PC-3 (cell line): Measurements from ENCODE around the gene MACROD1. TPM values are rescaled to one million over a fixed set of nuclear protein-coding genes. Genes with fewer than 3 reads are reported as not detected.

Experiments used
- ATAC-seq: fragments of 200-7000 bp; cut with Tn5 transposase; 2 replicates; pipeline ENCODE4 v1.9.1; 2020; ENCODE audit warnings: mild to moderate bottlenecking, moderate library complexity
- BruUV-seq: library from RNA; stranded (reverse); fragments of 400-500 nt; replicated peaks from 2 replicates; lab custom pipeline; 2021; lab: Mats Ljungman, UMichigan
- CTCF ChIA-PET: fragments of 300-600 bp; sonication (Branson Sonifier 250); formaldehyde crosslinking; loops from one replicate; lab custom pipeline; 2022; ENCODE audit warnings: antibody characterized with exemption; lab: Charles Lee
- POLR2A ChIA-PET: fragments of 300-600 bp; sonication (Branson Sonifier 250); formaldehyde crosslinking; loops from one replicate; lab custom pipeline; 2022; ENCODE audit warnings: antibody characterized with exemption; ENCODE audit not compliant: unreplicated experiment; lab: Charles Lee
- DNase-seq: peaks from one replicate; pipeline ENCODE4 v3.0.0-alpha.2; 2015
- H2AFZ ChIP-seq: fragments of 300-600 bp; sonication (generic); 2 replicates; pipeline ENCODE4 v1.6.0; 2016; ENCODE audit warnings: antibody characterized with exemption, low read length
- H3F3A ChIP-seq: fragments of 300-600 bp; sonication (generic); one replicate; pipeline ENCODE4 v1.6.0; 2017; ENCODE audit warnings: antibody characterized with exemption, low read length, control low read depth, mild to moderate bottlenecking; ENCODE audit not compliant: unreplicated experiment
- H3K27ac ChIP-seq: fragments of 300-600 bp; sonication (generic); 2 replicates; pipeline ENCODE4 v1.5.1; 2016; ENCODE audit warnings: mild to moderate bottlenecking, low read length
- H3K27me3 ChIP-seq: fragments of 300-600 bp; sonication (generic); 2 replicates; pipeline ENCODE4 v1.6.1; 2016; ENCODE audit warnings: low read length, mixed read lengths
- H3K36me3 ChIP-seq: fragments of 300-600 bp; sonication (generic); 2 replicates; pipeline ENCODE4 v1.6.1; 2016; ENCODE audit warnings: low read depth, mixed run types, low read length, mixed read lengths
- H3K4me1 ChIP-seq: fragments of 300-600 bp; sonication (generic); 2 replicates; pipeline ENCODE4 v1.5.1; 2016; ENCODE audit warnings: low read length; ENCODE audit not compliant: insufficient read depth
- H3K4me2 ChIP-seq: fragments of 300-600 bp; sonication (generic); 2 replicates; pipeline ENCODE4 v1.6.0; 2016; ENCODE audit warnings: low read length
- H3K4me3 ChIP-seq: fragments of 300-600 bp; sonication (generic); 2 replicates; pipeline ENCODE4 v1.5.1; 2016; ENCODE audit warnings: mild to moderate bottlenecking, low read length, mixed read lengths
- H3K79me2 ChIP-seq: fragments of 300-600 bp; sonication (generic); 2 replicates; pipeline ENCODE4 v1.6.1; 2017; ENCODE audit warnings: low read length, mixed read lengths
- H3K9ac ChIP-seq: fragments of 300-600 bp; sonication (generic); 2 replicates; pipeline ENCODE4 v1.6.0; 2016; ENCODE audit warnings: mild to moderate bottlenecking, low read length
- H3K9me2 ChIP-seq: fragments of 300-600 bp; sonication (generic); replicated peaks from 2 replicates; pipeline ENCODE4 v1.6.1; 2016; ENCODE audit warnings: mixed run types, low read length, mixed read lengths
- H3K9me3 ChIP-seq: fragments of 300-600 bp; sonication (generic); 2 replicates; pipeline ENCODE4 v1.6.1; 2016; ENCODE audit warnings: low read length, mixed read lengths
- H4K20me1 ChIP-seq: fragments of 300-600 bp; sonication (generic); 2 replicates; pipeline ENCODE4 v1.6.1; 2016; ENCODE audit warnings: low read length, mixed read lengths
- EZH2 ChIP-seq: fragments of 300-600 bp; sonication (generic); IDR thresholded peaks from one replicate; pipeline ENCODE4 v1.6.1; 2017; ENCODE audit warnings: antibody characterized with exemption, mild to moderate bottlenecking, low read length; ENCODE audit not compliant: unreplicated experiment
- EZH2phosphoT487 ChIP-seq: fragments of 300-600 bp; sonication (generic); IDR thresholded peaks from 2 replicates; pipeline ENCODE4 v1.6.1; 2018; ENCODE audit warnings: mild to moderate bottlenecking, antibody characterized with exemption, low read length, borderline replicate concordance
- intact Hi-C: fragments of 100-400 bp; cut with micrococcal nuclease; formaldehyde crosslinking; loops from 2 replicates; pipeline ENCODE4 v1.9.0; 2023
- total RNA-seq: library from RNA; depleted of rRNA; stranded (reverse); fragments of >200 nt; gene quantifications from 2 replicates; pipeline ENCODE4 v1.2.3, GENCODE V29; 2014
- TF ChIP-seq, protein P1 (sequence below): fragments of 300-600 bp; sonication (generic); conservative IDR thresholded peaks from 2 replicates; pipeline ENCODE4 v1.5.1; 2017; ENCODE audit warnings: antibody characterized with exemption, low read depth, mild to moderate bottlenecking, low read length

Gene MACROD1
- total RNA-seq, 1 experiment from 2014 or later: 71.4 TPM

DNA sequence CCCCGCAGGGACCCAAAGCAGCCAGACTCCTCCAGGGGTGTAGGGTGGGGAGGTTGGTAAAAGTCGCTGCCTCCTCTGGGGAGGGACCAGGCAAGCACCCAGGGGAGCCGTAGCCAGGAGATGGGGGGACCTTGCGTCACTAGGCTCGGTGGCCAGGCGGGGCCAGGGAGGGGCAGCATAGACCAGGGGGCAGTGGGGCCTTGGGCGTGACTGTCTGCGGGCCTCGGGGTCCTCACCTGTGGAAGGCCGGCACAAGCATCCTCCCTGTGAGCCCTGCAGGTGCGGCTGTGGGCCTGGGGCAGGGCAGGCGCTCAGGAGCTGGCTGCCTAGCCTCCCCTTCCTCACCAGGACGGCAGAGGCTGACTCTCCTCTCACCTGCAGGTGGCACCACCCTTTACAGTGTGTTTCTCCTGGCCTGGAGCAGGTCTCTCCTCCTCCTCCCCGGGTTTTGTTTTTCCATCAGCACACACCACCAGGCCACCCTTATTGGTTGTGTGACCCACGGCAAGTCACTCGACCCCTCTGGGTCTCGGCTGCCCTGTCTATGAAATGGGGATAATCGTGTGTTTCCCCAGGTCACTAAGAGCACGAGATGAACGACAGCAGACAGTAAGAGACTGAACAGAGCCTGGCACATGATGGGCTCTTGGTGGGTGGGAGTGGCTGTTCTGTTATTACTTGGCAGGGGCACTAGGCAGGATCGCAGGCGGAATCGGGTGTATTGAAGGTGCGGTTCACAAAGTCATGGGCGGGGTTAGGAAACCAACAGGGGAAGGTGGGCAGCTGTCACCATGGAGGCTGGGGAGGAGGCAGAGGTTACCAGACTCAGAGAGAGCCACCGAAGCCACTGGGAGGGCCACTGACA lies 77.5 kb downstream of the MACROD1 start:
- CTCF ChIA-PET: no interaction called here
- Histone ChIP-seq H3K4me1 (peaks cover 3% of the 10 kb centered on the region), H3K4me2 (no peak overlapping the region), H3K27ac (no peak overlapping the region), H4K20me1 (no peaks in the 10 kb centered on the region), H3K79me2 (no peaks in the 10 kb centered on the region), H3K27me3 (no peaks in the 10 kb centered on the region), H3K9ac (no peak overlapping the region), H3K9me3 (no peaks in the 10 kb centered on the region), H3F3A (no peaks in the 10 kb centered on the region), H3K9me2 (no peaks in the 10 kb centered on the region), H3K36me3 (no peaks in the 10 kb centered on the region), H2AFZ (no peak overlapping the region), H3K4me3 (no peak overlapping the region)
- no TSS peak for BruUV-seq
- DNase-seq: peak; percentile 17
- peak; percentile 54 for ATAC-seq
- intact Hi-C loops: no loop called here
- POLR2A ChIA-PET: no interaction called here
- no peak for TF ChIP-seq EZH2phosphoT487
- TF ChIP-seq, protein P1, sequence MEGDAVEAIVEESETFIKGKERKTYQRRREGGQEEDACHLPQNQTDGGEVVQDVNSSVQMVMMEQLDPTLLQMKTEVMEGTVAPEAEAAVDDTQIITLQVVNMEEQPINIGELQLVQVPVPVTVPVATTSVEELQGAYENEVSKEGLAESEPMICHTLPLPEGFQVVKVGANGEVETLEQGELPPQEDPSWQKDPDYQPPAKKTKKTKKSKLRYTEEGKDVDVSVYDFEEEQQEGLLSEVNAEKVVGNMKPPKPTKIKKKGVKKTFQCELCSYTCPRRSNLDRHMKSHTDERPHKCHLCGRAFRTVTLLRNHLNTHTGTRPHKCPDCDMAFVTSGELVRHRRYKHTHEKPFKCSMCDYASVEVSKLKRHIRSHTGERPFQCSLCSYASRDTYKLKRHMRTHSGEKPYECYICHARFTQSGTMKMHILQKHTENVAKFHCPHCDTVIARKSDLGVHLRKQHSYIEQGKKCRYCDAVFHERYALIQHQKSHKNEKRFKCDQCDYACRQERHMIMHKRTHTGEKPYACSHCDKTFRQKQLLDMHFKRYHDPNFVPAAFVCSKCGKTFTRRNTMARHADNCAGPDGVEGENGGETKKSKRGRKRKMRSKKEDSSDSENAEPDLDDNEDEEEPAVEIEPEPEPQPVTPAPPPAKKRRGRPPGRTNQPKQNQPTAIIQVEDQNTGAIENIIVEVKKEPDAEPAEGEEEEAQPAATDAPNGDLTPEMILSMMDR: peak; percentile 68

DNA sequence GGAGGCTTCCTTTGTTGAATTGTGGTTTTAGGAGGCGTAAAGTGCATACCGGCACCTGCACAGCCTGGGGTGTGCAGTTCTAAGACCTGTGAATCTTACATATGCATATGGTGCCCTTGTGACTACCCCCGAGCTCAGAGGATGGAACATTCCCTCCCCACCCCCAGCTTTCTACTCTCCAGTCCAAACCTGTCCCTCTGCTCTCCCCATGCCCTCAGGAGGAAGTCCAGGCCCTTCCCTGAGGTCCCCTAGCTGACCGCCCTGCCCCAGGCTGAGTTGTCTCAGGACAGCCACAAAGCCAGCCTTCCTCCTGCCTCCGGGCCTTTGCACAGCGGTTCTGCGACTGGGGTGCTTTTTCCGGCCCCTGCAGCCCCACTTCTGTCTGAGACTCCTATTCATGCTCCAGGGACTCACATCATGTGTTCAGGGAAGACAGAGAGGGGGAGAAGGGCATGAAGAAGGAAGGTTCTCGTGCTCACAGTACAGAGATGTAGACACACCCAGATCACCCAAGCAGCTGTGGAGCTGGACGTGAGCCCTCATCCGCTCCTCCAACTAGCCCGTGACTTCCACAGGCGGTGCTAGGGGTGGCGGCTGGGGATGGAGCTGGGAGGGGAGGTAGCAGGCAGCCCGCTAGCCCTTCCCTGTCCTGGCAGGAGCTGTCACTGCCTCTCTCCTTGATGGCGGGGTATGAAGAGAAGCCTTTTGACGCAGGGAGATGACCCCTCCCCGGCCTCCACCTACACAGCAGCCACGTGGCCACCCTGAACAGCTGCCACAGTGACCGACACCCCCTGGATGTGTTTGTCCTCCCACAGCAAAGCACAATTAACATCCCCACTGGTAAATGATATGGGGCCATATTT lies 79.4 kb downstream of the MACROD1 start:
- no peaks in the 10 kb centered on the region for H3K9me2 ChIP-seq
- H3K36me3 ChIP-seq: no peaks in the 10 kb centered on the region
- ChIA-PET POLR2A (no interaction called here), CTCF (no interaction called here)
- no peaks in the 10 kb centered on the region for H3K79me2 ChIP-seq
- H2AFZ ChIP-seq: no peak overlapping the region
- H3K4me3 ChIP-seq: no peak overlapping the region
- BruUV-seq: no TSS peak
- H3K27ac ChIP-seq: no peak overlapping the region
- ATAC-seq: peak; percentile 21; the same call in 1 of the 2 replicates
- DNase-seq: no peak
- no peaks in the 10 kb centered on the region for H3F3A ChIP-seq
- TF ChIP-seq EZH2phosphoT487: no peak
- TF ChIP-seq EZH2: no peak
- TF ChIP-seq, protein P1: no peak
- intact Hi-C loops: no loop called here
- H3K27me3 ChIP-seq: no peaks in the 10 kb centered on the region
- H3K4me2 ChIP-seq: no peak overlapping the region
- no peak overlapping the region for H3K9ac ChIP-seq
- H4K20me1 ChIP-seq: no peaks in the 10 kb centered on the region
- no peaks in the 10 kb centered on the region for H3K9me3 ChIP-seq
- no peaks in the 10 kb centered on the region for H3K4me1 ChIP-seq
